ENCODE measurements around the gene PLA2G12B. TPM values are rescaled to one million over a fixed set of nuclear protein-coding genes. Genes with fewer than 3 reads are reported as not detected.
"Not testable (repeated sequence)": the region's sequence is repeated elsewhere in the genome, so short reads cannot be mapped to it uniquely, and the experiment has no call there.

Gene PLA2G12B
- total and polyA plus RNA-seq, 4 donors: 0.15 to 2.3 (median 1.3) TPM

- no peak overlapping the region for H3K9ac ChIP-seq (ENCODE audit: insufficient read depth in 1 of 2, low read length in 2 of 2)
- TF ChIP-seq CTCF (IDR thresholded peaks at IDR 0.05; ENCODE audit: control extremely low read depth, extremely low read depth): no peak
- H3K9me3 ChIP-seq (ENCODE audit: control insufficient read depth in 4 of 4, insufficient read depth in 3 of 4, low read length in 3 of 4): no peaks in the 10 kb centered on the region
- H3K36me3 ChIP-seq (ENCODE audit: control insufficient read depth in 4 of 4, insufficient read depth in 4 of 4, low read length in 4 of 4): no peaks in the 10 kb centered on the region
- no peak overlapping the region for H3K27ac ChIP-seq (ENCODE audit: low read depth in 1 of 2, low read length in 1 of 2)
- 90 to 96% methylated on average over 3 of the region's 3 CpGs for WGBS, 2 donors
- H3K4me3 ChIP-seq: no peak overlapping the region
- ATAC-seq (ENCODE audit: insufficient read depth, low FRiP score) (no peak), DNase-seq (no peak)
- H3K27me3 ChIP-seq (ENCODE audit: control insufficient read depth in 3 of 3, insufficient read depth in 3 of 3, low read length in 2 of 3): no peaks in the 10 kb centered on the region
- H3K4me1 ChIP-seq (ENCODE audit: control insufficient read depth in 5 of 5, insufficient read depth in 5 of 5, low read length in 5 of 5): no peaks in the 10 kb centered on the region
These were observed 49.8 kb downstream of the PLA2G12B start for GRCh38 chr10:72904806-72905205.

GRCh38 chr10:72903941-72904446 is 50.6 kb downstream of the PLA2G12B start:
- not testable (repeated sequence) for H3K27ac ChIP-seq (ENCODE audit: low read depth in 1 of 2, low read length in 1 of 2); H3K36me3 ChIP-seq (ENCODE audit: control insufficient read depth in 4 of 4, insufficient read depth in 4 of 4, low read length in 4 of 4); H3K9me3 ChIP-seq (ENCODE audit: control insufficient read depth in 4 of 4, insufficient read depth in 3 of 4, low read length in 3 of 4); H3K4me3 ChIP-seq; H3K9ac ChIP-seq (ENCODE audit: insufficient read depth in 1 of 2, low read length in 2 of 2); H3K4me1 ChIP-seq (ENCODE audit: control insufficient read depth in 5 of 5, insufficient read depth in 5 of 5, low read length in 5 of 5); H3K27me3 ChIP-seq (ENCODE audit: control insufficient read depth in 3 of 3, insufficient read depth in 3 of 3, low read length in 2 of 3); ATAC-seq (ENCODE audit: insufficient read depth, low FRiP score); DNase-seq
- WGBS, 2 donors: 89 to 91% methylated on average over 15 of the region's 15 CpGs

GRCh38 chr10:72899545-72899944 is 55.1 kb downstream of the PLA2G12B start:
- ATAC-seq (ENCODE audit: insufficient read depth, low FRiP score) (no peak), DNase-seq (no peak)
- Histone ChIP-seq H3K27me3 (ENCODE audit: control insufficient read depth in 3 of 3, insufficient read depth in 3 of 3, low read length in 2 of 3) (no peaks in the 10 kb centered on the region), H3K9ac (ENCODE audit: insufficient read depth in 1 of 2, low read length in 2 of 2) (no peak overlapping the region), H3K4me3 (no peak overlapping the region), H3K36me3 (ENCODE audit: control insufficient read depth in 4 of 4, insufficient read depth in 4 of 4, low read length in 4 of 4) (no peaks in the 10 kb centered on the region), H3K4me1 (ENCODE audit: control insufficient read depth in 5 of 5, insufficient read depth in 5 of 5, low read length in 5 of 5) (no peaks in the 10 kb centered on the region), H3K27ac (ENCODE audit: low read depth in 1 of 2, low read length in 1 of 2) (no peak overlapping the region), H3K9me3 (ENCODE audit: control insufficient read depth in 4 of 4, insufficient read depth in 3 of 4, low read length in 3 of 4) (no peaks in the 10 kb centered on the region)
- TF ChIP-seq CTCF (IDR thresholded peaks at IDR 0.05; ENCODE audit: control extremely low read depth, extremely low read depth): no peak
- 92 to 93% methylated on average over 1 of the region's 1 CpG for whole genome bisulfite sequencing, 2 donors

- 91 to 95% methylated on average over 10 of the region's 10 CpGs for WGBS, 2 donors
- no peaks in the 10 kb centered on the region for H3K36me3 ChIP-seq (ENCODE audit: control insufficient read depth in 4 of 4, insufficient read depth in 4 of 4, low read length in 4 of 4)
- ATAC-seq (ENCODE audit: insufficient read depth, low FRiP score) (no peak), DNase-seq (no peak)
- no peak overlapping the region for H3K4me3 ChIP-seq
- H3K4me1 ChIP-seq (ENCODE audit: control insufficient read depth in 5 of 5, insufficient read depth in 5 of 5, low read length in 5 of 5): peaks cover 0 to under 1% (median 0%) of the 10 kb centered on the region in 5 donors
- no peaks in the 10 kb centered on the region for H3K9me3 ChIP-seq (ENCODE audit: control insufficient read depth in 4 of 4, insufficient read depth in 3 of 4, low read length in 3 of 4)
- H3K9ac ChIP-seq (ENCODE audit: insufficient read depth in 1 of 2, low read length in 2 of 2): no peak overlapping the region
- TF ChIP-seq CTCF (IDR thresholded peaks at IDR 0.05; ENCODE audit: control extremely low read depth, extremely low read depth): no peak
- no peak overlapping the region for H3K27ac ChIP-seq (ENCODE audit: low read depth in 1 of 2, low read length in 1 of 2)
- no peaks in the 10 kb centered on the region for H3K27me3 ChIP-seq (ENCODE audit: control insufficient read depth in 3 of 3, insufficient read depth in 3 of 3, low read length in 2 of 3)
These were observed 56.0 kb downstream of the PLA2G12B start for GRCh38 chr10:72898616-72899015.
